NK-92 treated with Interleukin-12 subunit alpha and Interleukin-12 subunit beta, amount 100 ng/mL, for 24 hours (cell line): ENCODE data around the gene PPP1R13B.

Experiments
- DNase-seq: peaks from one replicate; lab custom pipeline; 2025; lab: John Stamatoyannopoulos, UW

PPP1R13B gene

DNA sequence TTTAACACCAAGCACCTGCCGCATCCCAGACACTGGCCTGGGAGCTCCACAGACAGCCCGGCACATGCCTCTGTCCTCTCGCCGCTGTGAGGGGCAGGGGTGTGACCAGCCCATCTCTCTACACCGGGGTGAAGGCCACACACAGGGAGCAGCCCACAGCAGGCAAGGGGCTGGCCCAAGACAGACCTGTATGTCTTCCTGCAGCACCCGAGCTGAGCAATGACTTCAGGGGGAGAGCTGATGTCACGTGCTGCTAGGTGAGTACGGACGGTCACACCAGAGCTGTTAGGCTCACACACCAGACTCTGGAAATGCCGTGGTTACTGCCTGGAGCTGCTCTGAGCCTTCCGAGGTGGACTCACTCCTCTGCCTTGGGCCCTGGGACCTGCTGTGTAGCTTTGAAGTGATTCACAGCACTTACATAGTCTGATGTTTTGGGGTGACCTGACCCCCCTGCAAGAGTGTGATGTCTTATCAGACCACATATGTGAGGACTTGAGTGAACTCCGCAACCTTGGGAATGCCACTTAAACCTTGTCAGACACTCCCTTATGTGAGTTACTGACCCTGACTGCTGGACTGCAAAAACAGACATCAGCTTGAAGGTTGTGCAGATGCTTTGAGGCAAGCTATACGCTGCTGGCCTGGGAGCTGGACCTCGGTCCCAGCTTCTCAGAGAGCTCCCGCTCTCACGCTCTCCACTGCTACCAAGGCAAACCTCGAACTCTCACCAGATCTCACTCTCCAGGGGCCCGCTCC, 133.9 kb downstream of the PPP1R13B start:
- no peak for DNase-seq

DNA sequence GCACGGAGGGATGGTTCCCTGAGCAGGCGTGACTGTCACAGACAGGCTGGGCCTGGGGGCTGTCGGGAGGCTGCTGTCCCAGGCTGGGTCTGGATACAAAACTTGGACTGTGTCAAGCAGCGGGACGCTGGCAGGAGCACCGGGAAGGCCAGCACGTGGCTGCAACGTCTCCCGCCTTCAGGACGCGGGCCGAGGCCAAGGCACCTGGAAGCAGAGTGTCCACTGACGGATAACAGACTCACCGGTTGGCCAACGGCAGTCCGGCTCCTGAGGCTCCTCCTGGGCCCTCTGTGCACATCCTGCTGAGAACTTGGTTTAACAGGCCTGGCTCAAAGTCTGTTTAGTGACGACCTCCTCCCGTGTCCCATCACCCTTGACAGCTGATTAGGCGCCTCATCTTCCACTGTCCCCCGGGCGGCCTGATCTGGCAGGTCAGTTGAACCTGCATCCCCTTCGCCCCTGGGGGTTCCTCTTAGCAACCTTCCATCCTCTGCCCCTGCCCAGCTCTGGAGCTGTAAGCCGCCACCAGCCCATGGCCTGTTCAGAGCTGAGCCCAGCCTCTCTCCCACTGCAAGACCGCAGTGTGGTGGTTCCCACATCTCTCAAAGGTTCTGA, 134.6 kb downstream of the PPP1R13B start:
- no peak for DNase-seq

DNA sequence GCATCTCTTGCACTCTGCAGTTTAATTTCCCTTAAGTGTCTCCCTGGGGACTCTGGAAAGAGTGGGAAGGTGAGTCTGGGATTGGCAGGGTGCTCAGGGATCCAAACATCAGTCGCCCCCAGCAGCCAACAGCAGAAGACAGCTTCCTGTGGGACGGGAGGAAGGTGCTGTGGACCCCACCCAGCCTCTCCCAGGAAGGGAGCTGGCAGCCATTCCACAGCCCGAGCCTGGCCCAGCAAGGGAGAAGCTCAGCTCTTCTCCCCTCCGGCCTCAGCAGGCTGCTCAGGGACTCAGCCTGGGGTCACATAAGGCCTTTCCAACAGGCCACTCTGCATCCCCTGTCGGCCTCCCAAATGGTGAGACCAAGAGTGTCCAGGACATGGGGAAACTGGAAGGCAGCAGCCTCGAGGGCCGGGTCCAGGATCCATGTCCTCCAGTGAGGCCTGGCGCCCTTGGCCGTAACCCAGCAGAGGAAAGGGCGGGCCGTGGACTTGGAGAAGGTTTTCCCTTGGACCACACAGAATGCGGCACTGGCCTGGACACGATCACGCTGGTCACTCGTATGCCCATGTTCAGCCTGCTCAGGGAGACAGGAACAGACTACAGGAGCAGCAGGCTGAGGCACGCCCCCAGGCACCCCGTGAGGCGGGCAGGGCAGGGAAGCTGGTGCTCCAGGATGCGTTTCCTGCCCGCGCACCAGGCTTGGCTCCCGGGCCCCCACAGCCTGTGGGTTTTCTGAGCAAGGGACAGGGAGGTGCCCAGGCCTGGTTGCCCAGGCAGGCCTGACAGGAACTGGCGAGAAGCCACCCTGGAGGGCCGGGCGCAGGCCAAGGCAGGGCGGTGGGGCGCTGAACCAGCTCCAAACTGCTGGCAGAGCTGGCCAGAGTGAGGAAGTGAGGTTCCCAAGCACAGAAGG, 135.6 kb downstream of the PPP1R13B start:
- DNase-seq, result no peak

DNA sequence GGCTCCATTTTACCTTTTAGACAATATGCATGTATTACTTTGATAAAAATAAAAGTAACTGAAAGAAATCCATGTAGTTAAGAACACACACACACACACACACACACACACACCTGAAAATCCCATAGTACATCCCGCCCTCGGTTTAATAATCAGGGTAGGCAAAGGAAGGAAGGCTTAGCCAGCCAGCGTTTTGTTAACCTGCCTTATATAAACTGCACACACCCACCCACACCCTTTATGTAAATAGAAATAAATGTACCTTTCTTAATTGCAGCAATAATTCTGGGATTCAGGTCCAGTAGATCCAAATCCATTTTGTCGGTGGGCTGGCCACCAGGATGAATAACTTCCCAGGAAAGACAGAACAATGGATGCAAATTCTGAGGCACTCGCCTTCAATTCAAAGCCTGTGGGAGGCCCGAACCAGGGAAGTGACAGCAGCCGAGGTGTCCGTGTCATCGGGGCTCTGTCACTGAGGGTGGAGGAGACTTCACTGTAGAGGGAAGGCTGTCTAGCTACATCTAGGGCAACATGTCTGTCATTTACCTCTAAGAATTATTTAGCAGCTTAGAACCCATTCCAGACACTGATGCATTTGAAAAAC, 136.5 kb downstream of the PPP1R13B start:
- DNase-seq, result no peak

DNA sequence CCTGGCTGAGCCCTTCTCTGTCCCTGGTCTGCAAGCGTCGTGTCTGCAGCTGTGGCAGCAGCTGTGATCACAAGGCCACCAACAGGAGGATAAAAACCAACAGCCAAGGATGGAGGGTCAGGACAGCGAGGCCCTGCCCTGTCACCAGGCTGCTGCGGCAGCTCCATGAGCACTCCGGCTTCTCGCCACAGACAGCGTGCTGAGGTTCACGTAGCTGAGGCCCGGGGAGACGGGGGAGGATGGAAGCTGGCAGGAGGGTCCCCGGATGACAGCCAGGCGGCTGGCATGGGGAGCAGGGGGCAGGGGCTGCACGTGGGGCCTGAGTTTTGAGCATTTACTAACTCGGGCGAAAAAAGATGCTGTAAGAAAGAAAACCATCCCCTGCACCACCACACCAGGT, 137.6 kb downstream of the PPP1R13B start:
- no peak for DNase-seq

DNA sequence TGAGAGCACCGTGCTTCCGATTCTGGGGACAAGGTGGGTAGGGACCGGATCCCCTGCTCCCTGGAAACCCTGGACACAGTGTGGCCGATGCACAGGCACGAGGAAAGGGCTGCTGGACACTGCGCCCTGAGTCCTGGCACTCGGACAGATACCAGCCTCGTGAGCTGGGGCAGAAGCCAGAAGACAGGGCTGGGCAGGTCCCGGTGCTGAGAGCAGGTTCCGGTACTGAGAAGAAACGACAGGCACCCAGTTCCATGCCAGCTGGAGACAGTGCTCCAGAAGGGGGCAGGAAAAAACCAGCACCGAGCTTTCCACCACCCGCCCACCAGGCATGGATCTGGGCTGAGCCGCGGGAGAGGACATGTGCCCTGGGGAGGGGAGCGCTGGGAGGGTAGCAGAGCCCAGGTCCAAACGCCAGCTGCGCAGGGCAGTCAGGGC, 138.6 kb downstream of the PPP1R13B start:
- no peak for DNase-seq

DNA sequence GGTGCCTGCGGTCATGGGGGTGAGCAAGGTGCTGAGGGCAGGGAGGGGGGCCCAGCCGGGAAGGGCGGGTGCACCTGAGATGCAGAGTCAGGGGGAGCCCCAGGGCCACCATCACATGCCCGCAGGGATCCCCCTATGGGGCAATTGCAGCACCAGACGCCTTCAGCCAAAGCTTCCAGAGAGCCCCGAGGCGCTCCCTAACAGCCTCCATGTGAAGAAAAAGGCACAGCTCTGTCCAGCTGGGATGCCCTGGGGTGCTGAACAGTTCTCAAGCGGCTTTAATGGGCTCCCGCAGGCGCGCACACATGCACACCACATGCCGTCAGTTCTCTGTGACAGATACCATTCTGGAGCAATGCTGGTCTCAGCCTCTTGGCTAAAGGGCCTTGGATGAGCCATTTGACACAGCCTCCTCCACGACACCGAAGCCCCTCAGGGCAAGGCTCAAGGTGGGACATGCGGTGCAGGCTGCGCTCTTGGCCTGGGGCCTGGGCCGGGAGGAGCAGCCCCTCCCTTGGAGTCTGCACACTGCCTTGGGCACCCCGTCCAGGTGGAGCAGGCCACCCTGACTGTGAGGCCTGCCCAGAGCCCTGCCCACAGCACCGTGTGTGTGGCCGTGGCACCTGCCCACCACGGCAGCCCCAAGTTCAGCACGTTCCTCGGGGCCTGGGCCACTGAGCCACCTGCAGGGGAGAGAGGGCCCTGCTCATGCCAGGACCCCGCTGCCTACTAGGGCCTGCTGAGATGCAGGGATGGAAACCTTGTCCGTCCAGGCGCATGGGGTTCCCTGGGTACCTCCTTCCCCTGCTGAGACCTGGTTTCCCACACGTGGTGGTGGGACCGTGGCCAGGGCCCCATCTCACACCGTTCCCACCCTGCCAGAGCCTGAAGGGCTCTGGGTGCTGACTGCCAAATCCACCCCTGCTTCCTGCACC, 139.8 kb downstream of the PPP1R13B start:
- DNase-seq, result no peak

DNA sequence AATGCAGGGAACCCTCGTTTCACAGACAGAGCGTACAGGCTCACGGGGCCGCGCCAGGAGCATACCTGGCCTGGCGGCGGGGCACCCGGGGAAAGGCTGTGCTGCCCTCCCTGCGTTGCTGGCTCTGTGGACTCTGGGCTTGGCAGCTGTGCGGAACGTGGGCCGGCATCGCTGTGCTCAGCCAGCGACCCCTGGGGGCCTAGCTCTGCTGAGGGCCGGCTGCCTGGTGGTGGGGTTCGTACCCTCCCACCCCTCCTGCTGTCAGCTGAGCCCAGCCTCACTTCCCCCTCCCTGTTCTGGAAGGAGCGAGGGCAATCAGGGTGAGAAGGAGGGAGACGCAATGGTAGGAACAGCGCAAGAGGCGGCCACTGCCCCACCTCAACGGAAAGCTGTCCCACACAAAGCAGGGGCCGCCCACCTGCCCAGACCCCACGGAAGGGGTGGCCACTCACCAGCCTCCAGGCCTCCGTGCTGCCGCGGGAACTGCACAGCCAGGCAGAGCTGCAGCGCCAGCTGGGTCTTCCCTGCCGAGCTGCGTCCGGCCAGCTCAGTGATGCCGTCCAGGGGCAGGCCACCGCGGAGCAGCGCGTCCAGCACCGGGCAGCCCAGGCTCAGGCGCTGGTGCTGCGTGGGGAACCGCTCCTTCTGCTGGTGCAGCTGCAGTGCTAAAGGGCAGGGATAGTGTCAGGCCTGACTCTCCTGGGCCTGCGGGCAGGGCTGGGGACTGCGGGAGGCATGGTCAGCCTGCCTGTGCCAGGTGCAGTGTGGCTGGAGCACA, 140.6 kb downstream of the PPP1R13B start:
- no peak for DNase-seq

DNA sequence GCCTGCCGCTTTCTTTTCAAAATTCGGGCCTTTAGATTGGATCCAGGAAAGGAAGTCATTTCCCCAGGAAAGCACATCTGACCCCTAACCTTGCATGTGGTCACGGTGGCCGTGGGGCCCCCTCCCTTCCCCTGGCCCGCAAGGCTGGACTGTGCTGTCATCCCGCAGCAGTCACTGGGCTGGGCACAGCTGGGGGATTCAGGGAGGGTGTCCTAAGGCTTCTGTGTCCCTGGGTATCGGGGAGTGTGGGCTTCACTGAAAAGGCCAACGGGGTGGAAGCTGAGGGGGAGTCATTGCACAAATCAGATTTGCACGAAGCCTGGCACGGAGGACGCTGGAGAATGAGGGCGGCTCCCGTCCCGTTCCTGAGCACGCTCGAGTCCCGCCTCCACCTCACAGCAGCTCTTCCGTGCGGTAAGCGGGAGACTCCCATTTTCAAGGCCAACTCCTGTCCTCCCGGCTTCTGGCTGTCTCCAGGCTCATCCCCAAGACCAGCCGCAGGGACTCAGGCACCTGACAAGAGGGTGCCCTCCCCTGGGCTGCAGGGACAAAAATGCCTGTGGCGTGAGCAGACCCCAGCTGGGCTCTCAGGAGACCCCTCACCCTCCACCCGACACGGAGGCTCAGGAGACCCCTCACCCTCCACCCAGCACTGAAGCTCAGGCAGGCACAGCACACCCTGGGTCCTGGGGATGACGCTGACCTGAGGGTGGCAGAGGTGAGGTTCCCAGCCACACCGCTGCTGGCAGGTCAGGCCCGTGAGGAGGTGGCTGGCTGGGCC, 141.7 kb downstream of the PPP1R13B start:
- DNase-seq, result no peak

DNA sequence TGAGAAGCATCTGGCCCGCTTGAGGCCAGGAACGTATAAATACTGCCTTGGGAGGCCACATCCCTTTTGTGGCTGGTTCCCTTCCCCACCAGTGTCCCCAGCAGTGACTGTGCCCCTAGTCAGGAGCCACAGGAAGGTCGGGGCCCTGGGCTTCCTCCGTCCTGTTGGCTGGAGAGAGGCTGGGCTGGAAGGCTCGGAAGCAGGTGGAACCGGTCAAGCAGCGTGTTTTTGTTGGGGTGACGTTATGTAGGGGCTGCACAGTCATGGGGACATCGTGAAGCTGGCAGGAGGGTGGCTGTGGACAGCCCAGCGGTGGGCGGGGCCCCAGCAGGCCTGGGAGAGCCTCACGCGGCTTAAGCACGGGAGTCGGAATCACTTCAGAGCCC, 142.3 kb downstream of the PPP1R13B start:
- DNase-seq, result no peak

DNA sequence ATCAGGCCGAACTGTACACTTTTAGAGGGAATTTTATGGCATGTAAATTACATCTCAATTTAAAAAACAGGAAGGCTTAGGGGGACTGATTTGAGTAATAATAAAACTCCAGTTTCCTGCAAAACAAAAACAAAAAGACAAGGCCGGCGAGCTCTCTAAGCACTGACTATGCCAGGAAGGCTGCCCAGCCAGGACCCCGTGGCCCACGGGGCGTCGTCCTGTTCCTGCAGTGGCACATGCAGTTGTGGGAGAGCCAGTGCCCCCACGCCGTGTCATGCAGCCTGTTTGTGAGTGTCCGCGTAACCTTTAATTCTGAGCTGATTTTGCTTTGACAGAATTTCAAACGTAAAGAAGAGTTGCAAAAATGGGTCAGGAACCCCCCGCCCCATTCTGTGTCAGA, 142.7 kb downstream of the PPP1R13B start:
- DNase-seq, result no peak

DNA sequence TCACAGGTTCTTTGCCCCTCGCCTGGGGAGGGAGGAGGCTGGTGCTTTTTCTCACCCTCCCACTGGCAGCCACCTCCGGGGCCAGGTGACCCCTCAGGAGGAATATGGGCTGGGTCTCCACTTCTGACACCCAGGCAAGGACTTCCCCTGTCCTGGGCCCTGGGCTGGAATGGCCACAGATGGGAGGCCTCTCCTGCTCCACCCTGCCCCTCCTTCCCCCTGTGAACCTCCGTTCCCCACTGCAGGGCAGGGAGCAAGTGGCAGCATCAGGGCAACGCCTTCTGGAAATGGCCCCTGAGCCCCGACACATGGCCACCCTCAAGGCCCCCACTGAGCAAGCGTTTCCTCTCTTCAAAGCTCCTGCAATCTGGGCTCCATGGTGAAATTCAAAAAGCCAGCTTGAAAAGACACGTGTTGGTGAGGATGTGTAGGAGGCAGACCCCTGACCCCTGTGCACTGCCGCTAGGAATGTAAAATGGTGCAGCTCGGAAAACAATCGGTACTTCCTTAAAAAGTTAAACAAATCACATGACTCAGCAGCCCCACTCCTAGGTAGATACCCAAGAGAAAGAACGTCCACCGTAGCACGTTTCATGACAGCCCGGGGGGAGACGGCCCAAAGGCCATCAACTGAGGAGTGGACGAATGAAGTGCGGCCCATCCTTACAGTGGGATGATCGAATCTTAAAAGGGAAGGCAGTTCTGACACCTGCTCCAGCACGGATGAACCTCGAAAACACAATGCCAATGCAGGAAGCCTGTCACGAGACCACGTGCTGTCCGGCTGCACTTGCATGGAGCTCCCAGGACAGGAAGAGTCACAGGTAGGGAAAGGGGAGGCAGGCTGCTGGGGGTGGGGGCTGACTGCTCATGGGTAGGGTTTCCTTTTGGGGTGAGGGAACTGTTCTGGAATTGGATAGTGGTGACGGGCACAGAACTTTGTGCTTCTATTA, 143.7 kb downstream of the PPP1R13B start:
- DNase-seq, result no peak

DNA sequence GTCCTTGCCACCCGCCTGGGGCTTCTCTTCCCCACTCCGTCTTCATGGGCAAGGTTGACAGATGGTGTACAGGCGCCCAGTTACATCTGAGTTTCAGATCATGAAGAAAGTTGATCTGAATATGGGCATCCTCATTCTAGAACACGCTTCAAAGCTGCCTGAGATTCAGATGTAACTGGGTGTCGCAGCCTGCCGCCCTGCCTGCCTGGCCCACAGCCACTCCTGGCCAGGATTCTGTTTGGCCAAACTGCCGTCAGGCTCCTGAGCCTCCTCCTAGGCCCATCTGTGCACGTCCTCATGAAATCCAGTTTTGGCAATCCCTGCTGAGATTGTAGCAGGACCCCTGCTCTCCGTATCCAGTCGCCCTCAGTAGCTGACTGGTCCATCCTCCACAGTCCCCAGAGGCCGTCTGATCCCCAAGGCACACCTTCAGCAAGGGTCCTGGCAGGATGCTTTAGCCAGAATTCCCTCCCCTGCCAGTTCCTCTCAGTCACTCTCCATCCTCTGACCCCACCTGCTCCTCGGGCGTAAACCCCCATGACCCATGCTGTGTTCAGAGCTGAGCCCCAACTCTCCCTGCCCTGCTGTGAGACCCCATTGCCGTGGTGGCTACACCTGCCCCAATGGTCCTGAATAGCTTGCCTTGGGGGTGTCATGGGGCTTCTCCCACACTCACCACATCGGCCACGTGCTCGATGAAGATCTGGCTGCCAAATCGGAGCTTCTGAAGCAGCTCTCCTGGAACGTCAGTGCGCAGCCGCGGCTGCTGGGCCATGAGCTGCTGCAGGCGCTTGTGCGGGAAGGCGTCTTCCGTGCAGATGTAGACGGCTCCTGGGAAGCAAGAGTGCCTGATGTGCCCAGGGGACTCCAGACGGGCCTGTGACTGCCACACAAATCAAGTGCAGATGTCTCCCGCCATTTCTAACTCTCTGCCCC, 144.6 kb downstream of the PPP1R13B start:
- DNase-seq, result no peak

DNA sequence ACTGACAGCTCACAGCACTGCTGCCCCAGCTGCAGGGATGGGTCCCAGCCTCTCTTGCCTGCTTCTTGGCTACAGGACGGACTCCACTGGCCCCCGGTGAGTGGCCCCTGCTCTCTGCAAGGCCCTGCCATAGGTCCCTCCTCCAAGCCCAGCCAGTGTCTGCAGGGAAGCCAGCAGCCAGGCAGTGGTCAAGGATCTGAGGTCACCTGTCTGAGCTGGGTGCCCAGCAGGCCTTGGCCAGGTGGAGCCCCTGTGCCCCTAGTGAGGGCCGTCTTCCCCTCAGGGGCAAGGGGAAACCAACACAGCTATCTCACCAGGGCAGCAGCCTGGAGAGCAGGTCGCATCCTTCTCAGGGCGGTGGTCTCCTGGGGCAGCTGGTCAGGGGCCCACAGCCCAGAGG, 145.3 kb downstream of the PPP1R13B start:
- no peak for DNase-seq

DNA sequence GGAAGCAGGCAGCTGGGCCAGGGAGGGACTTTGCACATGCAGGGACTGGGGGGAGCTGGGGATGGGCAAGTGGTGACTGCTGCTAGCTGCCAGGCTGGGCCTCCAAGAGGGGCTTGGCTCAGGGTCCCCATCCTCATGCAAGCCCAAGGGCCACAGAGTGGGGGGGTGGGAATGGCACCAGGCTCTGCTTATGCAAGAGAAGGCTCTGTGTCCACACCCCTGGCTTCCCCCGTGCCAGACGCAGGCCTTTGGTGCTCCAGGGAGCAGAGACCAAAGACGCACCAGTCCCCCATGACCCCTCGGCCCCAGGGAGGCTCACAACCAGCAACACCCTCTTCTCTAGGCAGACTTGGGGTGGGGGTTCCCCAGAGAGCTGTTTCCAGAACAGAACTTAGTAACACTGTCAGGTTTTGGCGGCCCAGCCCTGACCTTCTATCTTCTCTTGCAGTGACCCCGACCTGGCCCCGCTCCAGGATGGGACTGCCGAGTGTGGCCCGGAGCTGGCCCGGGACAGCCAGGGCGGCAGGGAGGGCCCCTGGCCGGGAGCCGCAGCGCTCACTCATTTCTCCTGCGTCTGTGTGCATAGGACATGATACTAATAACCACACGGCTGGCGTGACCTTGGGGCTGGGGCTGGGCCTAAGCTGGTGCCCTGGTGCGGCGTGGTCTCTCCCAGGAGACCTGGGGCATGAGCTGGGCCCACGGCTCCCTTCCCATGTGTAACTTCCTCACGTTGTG, 146.5 kb downstream of the PPP1R13B start:
- DNase-seq, result no peak

DNA sequence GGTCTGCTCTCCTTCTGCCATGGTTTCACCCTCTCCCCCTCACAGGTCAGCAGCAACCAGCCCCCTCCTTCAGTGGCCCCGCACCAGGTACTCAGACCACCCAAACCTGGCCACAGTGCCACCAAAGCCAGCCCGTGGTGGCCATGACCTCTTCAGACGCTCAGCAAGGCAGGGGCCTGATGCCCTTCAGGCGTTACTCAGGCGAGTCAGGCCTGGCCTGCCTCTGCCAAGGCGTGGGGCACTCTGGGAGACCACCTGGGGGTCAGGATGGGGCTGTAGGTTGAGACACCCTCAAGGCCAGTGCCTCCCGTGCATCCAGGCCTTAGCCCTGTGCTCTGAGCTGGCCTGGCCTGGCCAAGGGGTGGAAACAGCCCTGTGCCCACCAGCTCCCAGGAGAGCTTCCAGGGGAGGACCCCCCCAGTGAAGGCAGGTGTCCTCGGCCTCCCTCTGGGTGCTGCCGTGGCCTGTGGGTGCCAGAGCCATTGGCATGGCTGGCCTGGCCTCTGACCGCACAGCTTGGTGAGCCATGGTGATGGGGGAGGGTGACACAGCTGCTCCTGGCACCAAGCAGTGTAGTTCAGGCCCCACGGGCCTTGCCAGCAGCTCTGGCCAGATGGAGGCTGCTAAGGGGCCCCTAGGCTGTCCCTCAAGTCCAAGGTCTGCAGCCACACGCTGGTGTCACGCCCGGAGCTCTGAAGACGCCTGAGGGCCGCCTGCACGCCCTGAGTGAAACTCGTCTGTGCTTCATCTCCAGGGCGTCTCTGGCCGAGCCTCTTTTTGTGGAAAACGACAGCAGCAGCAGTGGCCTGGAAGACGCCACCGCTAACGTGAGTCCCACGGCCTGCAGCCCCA, 147.2 kb downstream of the PPP1R13B start:
- no peak for DNase-seq
